Measurements from ENCODE around the gene REST.
"Not testable (repeated sequence)": the region's sequence is repeated elsewhere in the genome, so short reads cannot be mapped to it uniquely, and the experiment has no call there.

The REST gene

GRCh38 chr4:56908206-56909085 is 746 bp downstream of the REST start:
- peak; percentile 25 to 62 for DNase-seq (ENCODE audit: low read depth in 2 of 2)

- peak in 1 of 2 donors; percentile 20 for DNase-seq (ENCODE audit: low read depth in 2 of 2)
Measured at GRCh38 chr4:56909086-56909894, 1.6 kb downstream of the REST start.

- no peak for DNase-seq (ENCODE audit: low read depth in 2 of 2)
Measured at GRCh38 chr4:56910172-56910967, 2.7 kb downstream of the REST start.

- DNase-seq (ENCODE audit: low read depth in 2 of 2): no peak
Measured at GRCh38 chr4:56914336-56914735, 6.6 kb downstream of the REST start.

GRCh38 chr4:56914977-56915376 is 7.3 kb downstream of the REST start:
- DNase-seq (ENCODE audit: low read depth in 2 of 2): not testable (repeated sequence)

- no peak for DNase-seq (ENCODE audit: low read depth in 2 of 2)
Measured at GRCh38 chr4:56927196-56927595, 19.5 kb downstream of the REST start.

GRCh38 chr4:56930638-56931037 is 22.9 kb downstream of the REST start:
- no peak for DNase-seq (ENCODE audit: low read depth in 2 of 2)

- DNase-seq (ENCODE audit: low read depth in 2 of 2): no peak
Measured at GRCh38 chr4:56931924-56932323, 24.2 kb downstream of the REST start.

GRCh38 chr4:56937262-56937661 is 29.6 kb downstream of the REST start:
- DNase-seq (ENCODE audit: low read depth in 2 of 2): no peak

GRCh38 chr4:56939826-56940225 is 32.1 kb downstream of the REST start:
- not testable (repeated sequence) for DNase-seq (ENCODE audit: low read depth in 2 of 2)

- no peak for DNase-seq (ENCODE audit: low read depth in 2 of 2)
Measured at GRCh38 chr4:56940403-56940802, 32.7 kb downstream of the REST start.

GRCh38 chr4:56940971-56941370 is 33.3 kb downstream of the REST start:
- no peak for DNase-seq (ENCODE audit: low read depth in 2 of 2)

GRCh38 chr4:56941403-56941802 is 33.7 kb downstream of the REST start:
- no peak for DNase-seq (ENCODE audit: low read depth in 2 of 2)

- DNase-seq (ENCODE audit: low read depth in 2 of 2): no peak
Measured at GRCh38 chr4:56953680-56954520, 46.2 kb downstream of the REST start.

- DNase-seq (ENCODE audit: low read depth in 2 of 2): no peak
Measured at GRCh38 chr4:56958111-56958517, 50.4 kb downstream of the REST start.

- no peak for DNase-seq (ENCODE audit: low read depth in 2 of 2)
Measured at GRCh38 chr4:56959100-56959499, 51.4 kb downstream of the REST start.

- no peak for DNase-seq (ENCODE audit: low read depth in 2 of 2)
Measured at GRCh38 chr4:56961107-56961500, 53.4 kb downstream of the REST start.

GRCh38 chr4:56971383-56971782 is 63.7 kb downstream of the REST start:
- DNase-seq (ENCODE audit: low read depth in 2 of 2): no peak

GRCh38 chr4:56972389-56972788 is 64.7 kb downstream of the REST start:
- no peak for DNase-seq (ENCODE audit: low read depth in 2 of 2)

- DNase-seq (ENCODE audit: low read depth in 2 of 2): no peak
Measured at GRCh38 chr4:56972809-56973208, 65.1 kb downstream of the REST start.

- DNase-seq (ENCODE audit: low read depth in 2 of 2): no peak
Measured at GRCh38 chr4:56973336-56973735, 65.6 kb downstream of the REST start.
